ENCODE results near the gene WNK1. TPM values are rescaled to one million over a fixed set of nuclear protein-coding genes. Genes with fewer than 3 reads are reported as not detected.

The WNK1 gene
- total RNA-seq, 4 donors from 2014 or later, result 109 to 245 (median 135) TPM

GRCh38 chr12:713281-713875 lies 39.0 kb upstream of the WNK1 start:
- Histone ChIP-seq H3K4me3 (no peak overlapping the region), H3K27me3 (no peaks in the 10 kb centered on the region), H3K4me1 (no peaks in the 10 kb centered on the region), H3K9me3 (no peaks in the 10 kb centered on the region), H3K36me3 (no peaks in the 10 kb centered on the region), H3K27ac (no peak overlapping the region)
- no peak for ATAC-seq
- WGBS, 2 donors (ENCODE audit: low coverage in 1 of 2), result 79 to 90% methylated on average over 8 to 9 of the region's 9 CpGs
- TF ChIP-seq POLR2A (IDR thresholded peaks at IDR 0.05) (no peak), CTCF (IDR thresholded peaks at IDR 0.05) (no peak), POLR2AphosphoS5 (IDR thresholded peaks at IDR 0.05) (no peak), EP300 (IDR thresholded peaks at IDR 0.05) (no peak)

- Histone ChIP-seq H3K9me3 (no peaks in the 10 kb centered on the region), H3K4me1 (no peaks in the 10 kb centered on the region), H3K4me3 (no peak overlapping the region), H3K27ac (no peak overlapping the region), H3K36me3 (no peaks in the 10 kb centered on the region), H3K27me3 (no peaks in the 10 kb centered on the region)
- 38 to 43% methylated on average over 3 to 4 of the region's 4 CpGs for WGBS, 2 donors (ENCODE audit: low coverage in 1 of 2)
- no peak for ATAC-seq
- TF ChIP-seq POLR2AphosphoS5 (IDR thresholded peaks at IDR 0.05) (no peak), EP300 (IDR thresholded peaks at IDR 0.05) (no peak), POLR2A (IDR thresholded peaks at IDR 0.05) (no peak), CTCF (IDR thresholded peaks at IDR 0.05) (no peak)
Observed at GRCh38 chr12:716506-716905, 35.9 kb upstream of the WNK1 start.

- peak overlapping the region in 1 of 4 donors; percentile 31 for H3K27ac ChIP-seq
- no peak overlapping the region for H3K4me3 ChIP-seq
- no peaks in the 10 kb centered on the region for H3K9me3 ChIP-seq
- TF ChIP-seq CTCF (IDR thresholded peaks at IDR 0.05) (no peak), POLR2AphosphoS5 (IDR thresholded peaks at IDR 0.05) (no peak), POLR2A (IDR thresholded peaks at IDR 0.05) (no peak), EP300 (IDR thresholded peaks at IDR 0.05) (no peak)
- H3K36me3 ChIP-seq, result no peaks in the 10 kb centered on the region
- H3K4me1 ChIP-seq, result no peaks in the 10 kb centered on the region
- WGBS, 2 donors (ENCODE audit: low coverage in 1 of 2), result 80 to 86% methylated on average over 1 to 4 of the region's 4 CpGs
- no peaks in the 10 kb centered on the region for H3K27me3 ChIP-seq
- no peak for ATAC-seq
Observed at GRCh38 chr12:718756-719102, 33.6 kb upstream of the WNK1 start.

- no peak for ATAC-seq
- H3K4me3 ChIP-seq, result no peak overlapping the region
Observed at GRCh38 chr12:720231-720941, 32.0 kb upstream of the WNK1 start.

More at GRCh38 chr12:720231-720941, 32.0 kb upstream of the WNK1 start:
- H3K36me3 ChIP-seq, result no peaks in the 10 kb centered on the region
- no peak overlapping the region for H3K27ac ChIP-seq
- 84 to 91% methylated on average over 5 to 8 of the region's 9 CpGs for WGBS, 2 donors (ENCODE audit: low coverage in 1 of 2)
- TF ChIP-seq EP300 (IDR thresholded peaks at IDR 0.05), result no peak
- no peak for TF ChIP-seq CTCF (IDR thresholded peaks at IDR 0.05)
- no peak for TF ChIP-seq POLR2A (IDR thresholded peaks at IDR 0.05)
- TF ChIP-seq POLR2AphosphoS5 (IDR thresholded peaks at IDR 0.05), result no peak
- H3K9me3 ChIP-seq, result no peaks in the 10 kb centered on the region
- H3K4me1 ChIP-seq, result no peaks in the 10 kb centered on the region
- H3K27me3 ChIP-seq, result no peaks in the 10 kb centered on the region
